HepG2 (cell line): ENCODE results near the gene AP3M1. TPM values are rescaled to one million over a fixed set of nuclear protein-coding genes. Genes with fewer than 3 reads are reported as not detected.

Experiments used
- CBX5 ChIP-seq: sonication (generic); formaldehyde crosslinking; IDR thresholded peaks from 2 replicates; pipeline ENCODE4 v1.4.0; 2020; ENCODE audit warnings: missing genetic modification reagents, borderline replicate concordance
- FOSL2 ChIP-seq: sonication (generic); formaldehyde crosslinking; IDR thresholded peaks from 2 replicates; pipeline ENCODE4 v1.4.0; 2020; ENCODE audit warnings: missing genetic modification reagents
- GLI4 ChIP-seq: sonication (generic); formaldehyde crosslinking; IDR thresholded peaks from 2 replicates; pipeline ENCODE4 v1.5.1; 2020; ENCODE audit warnings: missing genetic modification reagents, mild to moderate bottlenecking, moderate library complexity, borderline replicate concordance
- HES4 ChIP-seq: sonication (generic); formaldehyde crosslinking; IDR thresholded peaks from 2 replicates; pipeline ENCODE4 v1.9.0; 2021; ENCODE audit warnings: mild to moderate bottlenecking, missing genetic modification reagents, borderline replicate concordance
- HOXA3 ChIP-seq: sonication (generic); formaldehyde crosslinking; IDR thresholded peaks from 2 replicates; pipeline ENCODE4 v1.5.0; 2020; ENCODE audit warnings: missing genetic modification reagents
- KAT8 ChIP-seq: IDR thresholded peaks from 2 replicates; pipeline ENCODE4 v1.6.1; 2016; ENCODE audit warnings: missing genetic modification reagents, missing compliant biosample characterization
- NFE2L1 ChIP-seq: sonication (generic); formaldehyde crosslinking; IDR thresholded peaks from 2 replicates; pipeline ENCODE4 v1.4.0; 2020; ENCODE audit warnings: missing genetic modification reagents, mild to moderate bottlenecking, borderline replicate concordance
- NFYB ChIP-seq: sonication (generic); formaldehyde crosslinking; IDR thresholded peaks from 2 replicates; pipeline ENCODE4 v1.4.0; 2020; ENCODE audit warnings: missing genetic modification reagents
- NONO ChIP-seq, 2 experiments: fragments of 450-650 bp in 1 of 2; sonication (generic) in 1 of 2; formaldehyde crosslinking in 1 of 2; IDR thresholded peaks in 1 of 2; conservative IDR thresholded peaks in 1 of 2; 2 replicates each; pipeline versions ENCODE4 v1.6.1 to v1.8.0; 2017 to 2022; ENCODE audit warnings: mild to moderate bottlenecking in 1 of 2, missing genetic modification reagents in 1 of 2, moderate library complexity in 1 of 2
- PCBP1 ChIP-seq: fragments of 200-400 bp; formaldehyde crosslinking; IDR thresholded peaks from 2 replicates; pipeline ENCODE4 v1.6.1; 2017; ENCODE audit warnings: mild to moderate bottlenecking, low read depth, low read length, borderline replicate concordance
- SKI ChIP-seq: fragments of 450-650 bp; IDR thresholded peaks from one replicate; pipeline ENCODE4 v1.6.1; 2018; ENCODE audit warnings: mild to moderate bottlenecking; ENCODE audit not compliant: partially characterized antibody
- TBX3 ChIP-seq: fragments of 450-650 bp; IDR thresholded peaks from 2 replicates; pipeline ENCODE4 v1.6.1; 2017; ENCODE audit warnings: antibody characterized with exemption, mild to moderate bottlenecking, inconsistent platforms, borderline replicate concordance
- ZFP41 ChIP-seq: sonication (generic); formaldehyde crosslinking; IDR thresholded peaks from 2 replicates; pipeline ENCODE4 v1.4.0; 2020; ENCODE audit warnings: mild to moderate bottlenecking, missing genetic modification reagents, borderline replicate concordance
- ZKSCAN8 ChIP-seq: IDR thresholded peaks from 2 replicates; pipeline ENCODE4 v1.6.1; 2016; ENCODE audit warnings: borderline replicate concordance, missing genetic modification reagents, missing compliant biosample characterization
- ZNF30 ChIP-seq: sonication (generic); formaldehyde crosslinking; IDR thresholded peaks from 2 replicates; pipeline ENCODE4 v1.5.0; 2020; ENCODE audit warnings: mild to moderate bottlenecking, missing genetic modification reagents
- ZNF350 ChIP-seq: sonication (generic); formaldehyde crosslinking; IDR thresholded peaks from 2 replicates; pipeline ENCODE4 v1.4.0; 2020; ENCODE audit warnings: mild to moderate bottlenecking, low read depth, missing genetic modification reagents, borderline replicate concordance
- ZNF7 ChIP-seq: IDR thresholded peaks from 2 replicates; pipeline ENCODE4 v1.6.1; 2016; ENCODE audit warnings: missing biosample characterization, missing genetic modification reagents
- ZNF746 ChIP-seq: sonication (generic); formaldehyde crosslinking; IDR thresholded peaks from 2 replicates; pipeline ENCODE4 v1.8.0; 2022; ENCODE audit warnings: mild to moderate bottlenecking, missing genetic modification reagents
- ZNF747 ChIP-seq: sonication (generic); formaldehyde crosslinking; IDR thresholded peaks from 2 replicates; pipeline ENCODE4 v1.8.1; 2023; ENCODE audit warnings: missing genetic modification reagents, mild to moderate bottlenecking, borderline replicate concordance
- ZSCAN29 ChIP-seq: sonication (generic); formaldehyde crosslinking; conservative IDR thresholded peaks from 2 replicates; pipeline ENCODE4 v1.4.0; 2020; ENCODE audit warnings: mild to moderate bottlenecking, missing genetic modification reagents
- polyA plus RNA-seq, 8 experiments: library from polyadenylated mRNA; depleted of rRNA in 3 of 8; stranded (reverse) in 7 of 8; unstranded in 1 of 8; fragments of >200 nt; fragmentation: Illumina TruSeq in 4 of 8; extraction: Trizol in 4 of 8; gene quantifications; 2 replicates each; pipeline versions ENCODE4 v1.2.1 to v1.2.3, GENCODE V29; 2011 to 2016; ENCODE audit warnings: low read depth in 4 of 8, missing spikeins in 1 of 8, mixed read lengths in 1 of 8; ENCODE audit not compliant: insufficient read depth in 1 of 8
- total RNA-seq, 5 experiments: library from RNA; depleted of rRNA; stranded (reverse); fragments of >200 nt; fragmentation: Illumina TruSeq; extraction: Trizol; gene quantifications; 2 replicates each; pipeline ENCODE4 v1.2.3, GENCODE V29; 2016; ENCODE audit warnings: low read depth in 1 of 5
- TF ChIP-seq, protein P1 (sequence below): sonication (generic); formaldehyde crosslinking; IDR thresholded peaks from 2 replicates; pipeline ENCODE4 v1.5.0; 2020; ENCODE audit warnings: mild to moderate bottlenecking, missing genetic modification reagents
- TF ChIP-seq, protein P2 (sequence below): sonication (generic); formaldehyde crosslinking; IDR thresholded peaks from 2 replicates; pipeline ENCODE4 v1.5.1; 2020; ENCODE audit warnings: mild to moderate bottlenecking, missing genetic modification reagents, borderline replicate concordance
- TF ChIP-seq, protein P3 (sequence below): sonication (generic); formaldehyde crosslinking; IDR thresholded peaks from 2 replicates; pipeline ENCODE4 v1.5.0; 2020; ENCODE audit warnings: missing genetic modification reagents
- TF ChIP-seq, protein P4 (sequence below): sonication (generic); formaldehyde crosslinking; conservative IDR thresholded peaks from 2 replicates; pipeline ENCODE4 v1.8.0; 2022; ENCODE audit warnings: low read depth, missing genetic modification reagents

Gene AP3M1
- total and polyA plus RNA-seq, 2 of the 13 experiments (the other 11 are each of a cell fraction or from before 2014, with no cell fraction given), result 29.0 to 31.6 TPM

DNA sequence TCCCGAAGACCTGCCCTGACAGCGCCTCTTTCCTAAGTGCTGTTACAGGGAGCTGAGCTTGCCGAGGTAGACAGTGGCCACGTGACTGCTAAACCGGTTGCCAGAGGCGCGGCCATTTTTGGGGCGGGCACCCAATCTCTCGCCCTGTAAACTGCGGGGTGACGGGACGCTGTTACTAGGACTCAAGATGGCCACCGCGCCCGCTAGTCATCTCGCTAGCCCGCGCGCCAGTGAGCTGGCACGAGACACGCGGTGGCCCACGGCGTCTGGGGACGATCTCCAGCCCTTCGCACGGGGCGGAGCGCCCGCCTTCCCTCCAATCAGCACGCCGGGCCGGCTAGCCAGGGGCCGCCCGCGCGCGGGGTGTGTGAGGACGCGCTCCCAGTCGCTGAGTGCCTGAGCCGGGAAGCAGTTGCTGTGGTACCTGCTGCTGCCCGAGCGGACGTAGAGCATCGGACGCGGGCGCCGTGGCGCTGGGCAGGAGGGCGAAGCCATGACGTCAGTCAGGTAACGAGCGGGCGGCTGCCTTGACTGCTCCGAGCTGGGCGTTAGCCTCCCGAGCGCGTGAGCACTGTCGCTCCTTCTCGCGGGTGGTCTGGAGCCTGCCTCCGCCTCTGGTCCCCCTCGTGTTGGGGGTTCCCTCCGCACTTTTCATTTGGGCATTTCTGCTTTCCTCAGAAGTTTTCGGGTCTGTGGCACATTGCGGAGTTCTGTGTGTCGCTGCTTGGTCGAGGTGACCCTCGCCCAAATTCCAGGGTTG lies 25.9 kb upstream of the AP3M1 start (continued):
- TF ChIP-seq, protein P1, sequence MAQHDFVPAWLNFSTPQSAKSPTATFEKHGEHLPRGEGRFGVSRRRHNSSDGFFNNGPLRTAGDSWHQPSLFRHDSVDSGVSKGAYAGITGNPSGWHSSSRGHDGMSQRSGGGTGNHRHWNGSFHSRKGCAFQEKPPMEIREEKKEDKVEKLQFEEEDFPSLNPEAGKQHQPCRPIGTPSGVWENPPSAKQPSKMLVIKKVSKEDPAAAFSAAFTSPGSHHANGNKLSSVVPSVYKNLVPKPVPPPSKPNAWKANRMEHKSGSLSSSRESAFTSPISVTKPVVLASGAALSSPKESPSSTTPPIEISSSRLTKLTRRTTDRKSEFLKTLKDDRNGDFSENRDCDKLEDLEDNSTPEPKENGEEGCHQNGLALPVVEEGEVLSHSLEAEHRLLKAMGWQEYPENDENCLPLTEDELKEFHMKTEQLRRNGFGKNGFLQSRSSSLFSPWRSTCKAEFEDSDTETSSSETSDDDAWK (CRISPR knock-in tag), result no peak
- TF ChIP-seq ZNF746 (CRISPR knock-in tag) (peak; percentile 32; the same call in 1 of the 2 replicates), ZSCAN29 (CRISPR knock-in tag) (0 out of 2 replicates have a peak, but pooled peaks have one; percentile 36), ZNF30 (no peak), ZKSCAN8 (CRISPR knock-in tag) (peak; percentile 58; the same call in 1 of the 2 replicates), KAT8 (peak; percentile 88), ZFP41 (no peak), NFYB (CRISPR knock-in tag) (peak; percentile 83), FOSL2 (CRISPR knock-in tag) (peak; percentile 68), CBX5 (CRISPR knock-in tag) (peak; percentile 75; the same call in 1 of the 2 replicates), ZNF350 (CRISPR knock-in tag) (peak; percentile 73; the same call in 1 of the 2 replicates), HOXA3 (CRISPR knock-in tag) (peak; percentile 100), SKI (peak; percentile 91), NONO (IDR thresholded peaks at IDR 0.05) (no peak), NONO (CRISPR knock-in tag; conservative IDR thresholded peaks at IDR 0.05) (peak; percentile 97), PCBP1 (no peak), ZNF747 (peak; percentile 95; the same call in 1 of the 2 replicates), ZNF7 (CRISPR knock-in tag) (no peak), HES4 (CRISPR knock-in tag) (peak; percentile 73; the same call in 1 of the 2 replicates), NFE2L1 (no peak), GLI4 (CRISPR knock-in tag) (peak; percentile 81; the same call in 1 of the 2 replicates), TBX3 (peak; percentile 62; the same call in 1 of the 2 replicates)
- TF ChIP-seq, protein P2, sequence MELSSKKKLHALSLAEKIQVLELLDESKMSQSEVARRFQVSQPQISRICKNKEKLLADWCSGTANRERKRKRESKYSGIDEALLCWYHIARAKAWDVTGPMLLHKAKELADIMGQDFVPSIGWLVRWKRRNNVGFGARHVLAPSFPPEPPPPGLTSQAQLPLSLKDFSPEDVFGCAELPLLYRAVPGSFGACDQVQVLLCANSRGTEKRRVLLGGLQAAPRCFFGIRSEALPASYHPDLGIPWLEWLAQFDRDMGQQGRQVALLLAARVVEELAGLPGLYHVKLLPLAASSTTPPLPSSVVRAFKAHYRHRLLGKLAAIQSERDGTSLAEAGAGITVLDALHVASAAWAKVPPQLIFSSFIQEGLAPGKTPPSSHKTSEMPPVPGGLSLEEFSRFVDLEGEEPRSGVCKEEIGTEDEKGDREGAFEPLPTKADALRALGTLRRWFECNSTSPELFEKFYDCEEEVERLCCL, result 0 out of 2 replicates have a peak, but pooled peaks have one; percentile 92
- TF ChIP-seq, protein P3, sequence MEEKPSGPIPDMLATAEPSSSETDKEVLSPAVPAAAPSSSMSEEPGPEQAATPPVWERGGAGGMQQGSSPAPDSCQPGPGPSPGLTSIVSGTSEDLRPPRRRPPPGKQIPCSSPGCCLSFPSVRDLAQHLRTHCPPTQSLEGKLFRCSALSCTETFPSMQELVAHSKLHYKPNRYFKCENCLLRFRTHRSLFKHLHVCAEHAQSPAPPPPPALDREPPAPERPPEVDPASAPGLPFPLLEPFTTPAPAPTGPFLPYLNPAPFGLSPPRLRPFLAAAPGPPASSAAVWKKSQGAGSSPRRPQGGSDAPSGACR (CRISPR knock-in tag), result 0 out of 2 replicates have a peak, but pooled peaks have one; percentile 38
- TF ChIP-seq, protein P4, sequence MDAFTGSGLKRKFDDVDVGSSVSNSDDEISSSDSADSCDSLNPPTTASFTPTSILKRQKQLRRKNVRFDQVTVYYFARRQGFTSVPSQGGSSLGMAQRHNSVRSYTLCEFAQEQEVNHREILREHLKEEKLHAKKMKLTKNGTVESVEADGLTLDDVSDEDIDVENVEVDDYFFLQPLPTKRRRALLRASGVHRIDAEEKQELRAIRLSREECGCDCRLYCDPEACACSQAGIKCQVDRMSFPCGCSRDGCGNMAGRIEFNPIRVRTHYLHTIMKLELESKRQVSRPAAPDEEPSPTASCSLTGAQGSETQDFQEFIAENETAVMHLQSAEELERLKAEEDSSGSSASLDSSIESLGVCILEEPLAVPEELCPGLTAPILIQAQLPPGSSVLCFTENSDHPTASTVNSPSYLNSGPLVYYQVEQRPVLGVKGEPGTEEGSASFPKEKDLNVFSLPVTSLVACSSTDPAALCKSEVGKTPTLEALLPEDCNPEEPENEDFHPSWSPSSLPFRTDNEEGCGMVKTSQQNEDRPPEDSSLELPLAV (CRISPR knock-in tag), result 0 out of 2 replicates have a peak, but pooled peaks have one; percentile 38
